DMS153 (cell line): Measurements from ENCODE around the gene SMPD3.
A peak's percentile ranks its signal among the peaks of the same experiment; 100 is the strongest.

ENCODE experiments used
- DNase-seq: peaks from one replicate; lab custom pipeline; 2025; lab: John Stamatoyannopoulos, UW

SMPD3 gene

DNA sequence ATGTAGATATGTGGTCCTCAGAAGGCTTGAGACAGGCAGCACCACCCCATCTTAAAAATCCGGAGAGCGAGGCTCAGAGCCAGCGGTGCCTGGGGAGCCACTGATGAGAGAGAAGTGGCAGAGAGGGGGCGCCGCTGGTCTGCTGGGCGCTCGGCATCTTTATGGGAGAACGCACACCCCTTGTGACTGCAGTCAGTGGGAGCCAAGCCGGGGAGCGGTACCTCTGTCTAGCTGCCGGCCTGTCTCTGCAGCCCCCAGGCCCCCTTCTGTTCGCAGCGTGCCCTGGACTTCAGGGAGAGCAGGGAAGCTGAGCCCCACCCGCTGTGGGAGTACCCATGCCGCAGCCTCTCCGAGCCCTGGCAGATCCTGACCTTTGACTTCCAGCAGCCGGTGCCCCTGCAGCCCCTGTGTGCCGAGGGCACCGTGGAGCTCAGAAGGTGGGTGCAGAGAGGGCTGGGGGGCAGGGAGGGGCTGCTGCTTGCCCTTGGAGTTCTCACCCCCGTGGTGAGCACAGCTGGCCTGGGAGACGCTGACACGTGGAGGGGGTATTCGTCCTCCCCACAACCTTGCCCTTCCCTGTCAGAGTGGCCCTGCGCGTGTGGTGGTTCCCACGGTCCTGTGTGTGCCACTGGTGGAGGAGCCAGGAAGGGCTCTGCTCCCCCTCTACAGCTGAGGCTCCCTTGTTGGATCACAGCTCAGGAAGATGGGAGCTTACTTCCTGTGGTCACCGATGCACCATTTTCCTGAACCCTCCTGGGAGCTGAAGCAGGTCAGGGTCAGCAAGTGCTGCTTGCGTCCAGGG, 92.7 kb downstream of the SMPD3 start:
- DNase-seq = no peak

DNA sequence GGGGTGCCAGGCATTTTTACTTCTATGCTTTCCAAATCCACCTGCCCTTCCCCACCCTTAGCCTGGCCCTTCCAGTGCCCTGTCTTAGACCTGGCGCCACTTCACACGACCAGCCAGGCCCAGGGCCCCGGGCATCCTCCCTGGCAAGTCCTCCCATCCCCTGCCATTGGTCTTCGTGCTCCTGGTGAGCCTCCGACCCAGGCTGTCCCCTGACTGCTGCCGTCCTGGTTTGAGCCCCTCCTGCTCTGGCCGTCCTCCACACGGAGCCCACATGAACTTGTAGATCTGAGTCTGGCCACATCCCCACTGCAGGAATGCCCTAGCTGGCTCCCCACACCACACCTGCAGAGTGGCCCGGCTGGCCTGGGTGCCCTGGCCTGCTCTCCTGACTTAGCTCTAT, 93.5 kb downstream of the SMPD3 start:
- DNase-seq = no peak

DNA sequence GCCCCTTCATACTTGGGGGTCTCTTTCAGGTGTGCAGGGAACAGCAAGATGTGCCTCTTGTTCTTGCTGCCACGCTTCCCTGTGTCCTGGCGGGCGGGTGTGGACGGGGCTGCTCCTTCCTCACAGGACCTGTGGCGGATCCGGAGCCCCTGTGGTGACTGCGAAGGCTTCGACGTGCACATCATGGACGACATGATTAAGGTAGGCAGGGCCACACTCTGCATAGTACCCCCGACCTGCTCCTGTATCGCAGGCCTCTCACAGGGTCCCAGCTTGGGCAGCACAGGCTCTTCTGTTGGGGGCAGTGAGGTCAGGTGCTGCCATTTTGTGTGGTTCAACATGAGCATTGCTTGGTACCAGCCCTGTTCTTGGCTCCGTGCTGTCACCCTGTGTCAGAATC, 94.9 kb downstream of the SMPD3 start:
- DNase-seq = no peak

DNA sequence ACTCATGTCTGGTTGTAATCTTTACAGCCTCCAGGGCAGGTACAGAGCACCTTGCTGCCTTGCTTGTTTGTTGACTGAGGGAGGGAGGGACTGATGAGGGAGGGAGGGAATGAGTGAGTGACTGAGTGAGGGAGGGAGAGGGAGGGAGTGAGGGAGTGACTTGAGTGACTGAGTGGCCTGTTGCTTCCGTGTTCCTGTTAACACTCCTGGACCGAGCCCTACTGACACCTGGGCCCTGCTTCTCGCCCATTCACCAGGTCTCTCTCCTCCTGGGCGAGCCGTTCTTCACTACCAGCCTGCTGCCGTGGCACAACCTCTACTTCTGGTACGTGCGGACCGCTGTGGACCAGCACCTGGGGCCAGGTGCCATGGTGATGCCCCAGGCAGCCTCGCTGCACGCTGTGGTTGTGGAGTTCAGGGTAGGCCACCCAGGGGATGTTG, 96.3 kb downstream of the SMPD3 start:
- DNase-seq = peak; percentile 88

DNA sequence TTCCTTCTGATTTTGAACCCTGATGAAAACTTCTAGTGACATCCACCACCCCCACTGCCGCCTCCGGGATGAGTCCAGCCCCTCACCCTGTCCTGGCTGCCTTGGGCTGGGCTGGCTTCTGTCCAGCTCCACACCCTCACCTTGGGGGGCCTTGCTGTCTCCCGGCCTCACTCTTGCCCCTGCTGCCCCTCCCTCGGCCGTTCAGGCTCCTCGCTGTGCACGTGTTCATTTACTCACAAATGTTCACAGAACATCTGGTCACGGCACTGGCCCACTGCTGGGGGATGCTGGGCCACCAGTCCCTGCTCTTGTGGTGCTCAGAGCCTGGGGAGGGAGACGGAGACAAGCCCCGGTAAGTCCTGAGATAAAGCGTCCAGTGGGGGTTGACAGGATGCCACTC, 96.8 kb downstream of the SMPD3 start:
- DNase-seq = no peak

DNA sequence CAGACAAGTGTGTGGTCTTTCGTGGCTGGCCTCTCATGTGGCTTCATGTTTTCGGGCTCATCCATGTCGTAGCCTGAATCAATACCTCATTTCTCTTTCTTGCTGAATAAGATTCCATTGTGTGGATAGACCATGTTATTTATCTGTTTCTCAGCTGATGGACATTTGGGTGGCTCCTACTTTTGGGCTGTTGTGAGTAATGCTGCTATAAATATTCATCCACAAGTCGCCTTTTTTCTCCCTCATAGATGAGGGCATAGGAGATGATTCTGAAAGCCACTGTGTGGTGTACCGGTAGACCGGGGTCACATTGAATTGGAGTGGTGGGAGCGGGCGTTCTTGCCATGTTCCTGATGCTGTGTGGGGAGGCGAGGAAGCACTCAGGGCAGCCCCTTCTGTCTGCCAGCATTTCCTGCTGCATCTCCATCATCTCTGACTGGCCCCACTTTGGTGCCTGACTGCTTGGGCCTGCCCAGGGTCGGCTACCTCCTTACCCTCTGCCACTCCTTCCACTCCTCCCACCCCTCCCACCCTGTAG, 97.4 kb downstream of the SMPD3 start:
- no peak for DNase-seq

DNA sequence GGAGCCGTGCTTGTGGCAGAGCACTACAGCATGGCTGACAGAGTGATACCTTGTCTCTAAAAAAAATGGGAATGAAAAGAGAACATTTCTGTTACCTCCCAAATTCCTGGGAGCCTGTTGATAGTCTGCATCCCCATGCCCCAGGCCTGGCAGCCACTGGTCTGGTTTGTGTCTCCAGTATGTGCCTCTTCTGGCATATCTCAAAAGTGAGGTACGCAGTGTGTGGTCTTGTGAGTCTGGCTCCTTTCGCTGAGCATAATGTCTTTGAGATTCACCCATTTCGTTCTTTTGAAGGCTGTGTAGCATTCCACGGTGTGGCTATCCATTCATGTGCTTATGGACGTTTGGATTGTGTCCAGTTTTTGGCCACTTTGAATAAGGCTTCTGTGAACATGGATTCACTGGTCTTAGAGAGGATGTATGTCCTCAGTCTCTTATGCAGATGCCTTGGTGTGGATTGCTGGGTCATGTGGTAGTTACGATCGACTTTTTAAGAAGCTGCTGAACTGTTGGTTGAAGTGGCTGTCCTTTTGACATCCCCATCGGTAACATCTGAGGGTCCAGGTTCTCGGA, 98.4 kb downstream of the SMPD3 start:
- no peak for DNase-seq

DNA sequence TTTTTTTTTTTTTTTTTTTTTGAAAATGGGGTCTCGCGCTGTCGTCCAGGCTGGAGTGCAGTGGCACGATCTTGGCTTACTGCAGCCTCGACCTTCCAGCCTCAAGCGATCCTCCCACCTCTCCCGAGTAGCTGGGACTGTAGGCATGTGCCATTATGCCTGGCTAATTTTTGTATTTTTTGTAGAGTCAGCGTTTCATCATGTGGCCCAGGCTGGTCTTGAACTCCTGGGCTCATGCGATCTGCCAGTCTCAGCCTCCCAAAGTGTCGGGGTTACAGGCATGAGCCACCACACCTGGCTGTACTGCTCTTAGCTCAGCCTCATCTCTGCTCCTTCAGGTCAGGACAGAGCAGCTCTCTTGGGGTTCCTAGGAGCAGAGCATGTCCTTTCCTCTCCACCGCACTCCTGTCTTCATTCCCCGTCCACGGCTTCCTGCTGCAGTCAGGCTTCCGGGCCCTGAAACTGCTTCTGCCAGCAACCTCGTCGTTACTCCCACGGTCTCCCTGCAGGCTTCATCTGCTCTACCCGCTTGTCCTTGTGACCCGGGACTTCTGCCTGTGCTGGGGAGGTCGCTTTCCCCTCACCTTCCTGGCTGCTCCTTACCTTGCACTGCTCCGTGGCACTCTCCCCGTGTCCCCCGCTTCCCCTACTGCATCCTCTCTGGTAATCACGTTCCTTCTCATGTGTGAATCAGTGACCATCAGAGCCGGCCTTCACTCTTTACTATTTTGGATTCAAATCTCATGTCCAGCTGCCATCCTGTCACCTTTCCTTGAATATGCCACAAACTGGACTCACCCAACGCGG, 99.5 kb downstream of the SMPD3 start:
- DNase-seq = no peak

DNA sequence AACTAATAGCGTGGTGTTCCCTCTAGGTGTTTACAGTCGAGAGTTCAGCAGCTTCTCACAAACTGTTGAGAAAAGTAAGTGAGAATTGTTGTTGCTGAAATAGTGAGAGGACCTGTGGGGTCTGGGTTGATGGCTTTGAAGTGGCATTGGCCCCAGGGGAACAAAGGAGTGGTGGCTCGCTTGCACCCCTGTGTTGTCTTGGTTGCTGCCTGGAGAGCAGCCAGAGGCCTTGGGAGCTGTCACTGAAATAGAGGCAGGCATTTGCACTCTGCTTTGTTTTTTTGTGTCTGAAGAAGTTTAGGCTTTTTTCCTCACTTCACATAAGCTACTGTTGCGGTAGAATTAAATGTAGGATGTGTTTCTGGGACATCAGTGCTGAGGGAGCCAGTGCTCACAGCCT, 100.7 kb downstream of the SMPD3 start:
- no peak for DNase-seq

DNA sequence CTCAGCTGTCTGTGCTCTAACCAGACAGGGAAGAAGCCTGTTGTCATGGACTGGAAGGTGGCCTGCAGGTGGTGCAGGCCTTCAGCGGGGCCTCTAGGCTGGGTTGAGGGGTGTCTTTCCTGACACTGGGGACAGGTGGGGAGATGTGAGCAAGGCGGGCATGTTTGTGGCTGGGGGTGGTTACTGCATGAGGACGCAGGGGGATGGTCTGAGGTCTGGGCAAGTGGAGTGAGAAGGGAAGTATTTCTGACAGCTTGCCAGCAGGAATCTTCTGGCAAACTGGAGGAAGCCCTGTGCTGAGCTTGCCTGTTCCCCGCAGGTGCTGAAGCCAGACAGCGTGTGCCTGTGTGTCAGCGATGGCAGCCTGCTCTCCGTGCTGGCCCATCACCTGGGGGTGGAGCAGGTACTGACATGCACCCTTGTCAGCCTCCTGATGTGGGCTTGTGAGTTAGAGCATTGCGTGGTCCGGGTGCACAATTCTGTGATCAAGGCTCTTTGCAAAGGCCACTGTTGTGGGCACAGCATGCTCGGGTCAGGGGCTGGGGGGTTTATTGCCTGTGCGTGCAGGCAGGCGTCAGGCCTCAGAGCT, 101.3 kb downstream of the SMPD3 start:
- DNase-seq = no peak

DNA sequence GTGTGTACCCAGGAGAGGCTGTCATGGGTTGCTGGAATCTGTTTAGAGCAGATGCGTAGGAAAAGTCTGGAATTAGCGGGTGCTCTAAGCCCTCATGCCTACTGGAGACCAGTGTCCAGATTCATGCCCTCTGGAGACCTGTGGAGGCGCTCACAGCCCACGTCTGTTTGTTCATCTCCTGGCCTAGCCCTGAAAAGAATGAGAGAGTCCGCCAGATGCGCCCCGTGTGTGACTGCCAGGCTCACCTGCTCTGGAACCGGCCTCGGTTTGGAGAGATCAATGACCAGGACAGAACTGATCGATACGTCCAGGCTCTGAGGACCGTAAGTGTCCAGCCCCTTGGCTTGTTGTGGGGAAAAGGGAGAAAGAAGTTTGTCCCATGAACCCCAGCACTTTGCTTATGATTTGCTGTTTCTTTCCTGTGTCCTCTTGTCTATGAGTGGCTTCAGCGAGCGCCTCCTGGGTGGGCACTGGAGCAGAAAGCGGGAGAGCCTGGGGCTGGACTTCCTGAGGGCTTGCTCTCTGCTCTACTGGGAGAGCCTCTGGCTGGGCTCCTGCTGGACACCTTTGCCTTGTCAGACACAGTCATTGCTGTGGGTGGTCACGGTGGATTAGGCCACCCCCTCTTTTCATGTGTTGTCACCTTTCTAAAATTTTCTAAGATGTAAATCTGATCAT, 102.2 kb downstream of the SMPD3 start:
- DNase-seq = no peak

DNA sequence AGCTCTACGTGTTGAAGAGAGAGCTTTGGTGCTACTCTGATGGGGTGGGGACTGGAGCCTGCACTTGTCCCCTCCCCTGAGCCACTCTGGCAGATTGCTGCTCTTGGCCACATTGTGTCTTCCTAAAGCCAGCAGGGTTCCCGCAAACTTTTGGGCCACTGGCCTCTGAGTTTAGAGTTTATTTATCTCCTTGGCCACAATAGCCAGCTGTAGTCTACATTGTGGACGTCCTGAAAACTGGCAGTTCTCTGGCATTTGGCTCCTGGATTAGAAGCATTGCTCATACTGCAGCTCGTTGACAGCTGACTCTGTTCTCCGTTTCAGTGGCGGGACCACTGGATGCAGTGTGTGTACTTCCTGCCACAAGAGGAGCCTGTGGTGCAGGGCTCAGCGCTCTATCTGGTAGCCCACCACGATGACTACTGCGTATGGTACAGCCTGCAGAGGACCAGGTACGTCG, 102.9 kb downstream of the SMPD3 start:
- DNase-seq = no peak

DNA sequence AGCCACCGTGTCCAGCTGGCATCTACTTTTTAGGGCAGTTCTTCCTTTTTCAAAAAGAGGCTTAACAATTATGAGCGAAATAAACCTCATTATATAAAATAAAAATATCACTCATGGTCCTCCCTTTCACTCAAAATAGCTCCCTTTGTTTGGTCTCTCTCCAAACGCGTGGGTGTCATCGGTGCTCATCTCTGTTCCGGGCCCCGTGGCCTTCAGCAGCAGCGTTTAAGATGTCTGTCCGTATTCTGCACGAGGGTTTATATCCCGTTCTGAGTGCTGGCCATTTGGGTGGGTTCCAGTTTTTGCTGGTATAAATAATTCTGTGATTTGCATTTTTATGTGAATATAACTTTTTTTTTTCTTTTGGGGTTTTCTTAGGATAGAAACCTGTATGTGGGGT, 104.1 kb downstream of the SMPD3 start:
- no peak for DNase-seq

DNA sequence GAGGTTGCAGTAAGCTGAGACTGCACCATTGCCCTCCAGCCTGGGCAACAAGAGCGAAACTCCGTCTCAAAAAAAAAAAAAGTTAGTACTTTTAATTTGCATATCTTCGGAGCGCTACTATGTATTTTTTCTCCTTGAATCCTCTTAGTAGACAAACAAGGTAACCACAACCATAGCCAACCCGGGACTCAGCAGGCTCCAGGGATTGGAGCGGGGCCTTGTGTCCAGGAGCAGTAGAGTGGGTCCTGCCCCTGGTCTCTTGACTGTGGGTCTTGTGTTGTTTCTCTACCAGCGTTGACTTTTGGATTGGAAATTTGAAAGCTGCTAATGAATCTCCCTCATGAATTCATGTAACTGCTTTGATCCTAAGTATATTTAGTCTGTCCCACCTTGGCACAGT, 105.2 kb downstream of the SMPD3 start:
- DNase-seq = no peak

DNA sequence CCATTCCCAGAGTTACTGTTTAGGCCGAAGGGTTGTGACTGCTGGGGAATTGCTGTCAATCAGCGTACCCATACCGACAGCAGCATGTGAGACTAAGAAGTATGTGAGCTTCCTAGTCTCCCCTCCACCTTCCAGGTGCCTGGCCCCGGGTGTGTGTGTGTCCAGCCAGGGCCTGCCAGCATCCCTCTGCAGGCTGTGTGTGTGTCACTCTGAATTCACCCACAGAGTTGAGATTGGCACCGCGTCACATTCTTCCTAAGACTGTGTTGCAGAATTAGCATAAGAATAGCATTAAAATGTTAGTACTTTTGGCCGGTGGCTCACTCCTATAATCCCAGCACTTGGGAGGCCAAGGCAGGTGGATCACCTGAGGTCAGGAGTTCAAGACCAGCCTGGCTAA, 105.7 kb downstream of the SMPD3 start:
- no peak for DNase-seq

DNA sequence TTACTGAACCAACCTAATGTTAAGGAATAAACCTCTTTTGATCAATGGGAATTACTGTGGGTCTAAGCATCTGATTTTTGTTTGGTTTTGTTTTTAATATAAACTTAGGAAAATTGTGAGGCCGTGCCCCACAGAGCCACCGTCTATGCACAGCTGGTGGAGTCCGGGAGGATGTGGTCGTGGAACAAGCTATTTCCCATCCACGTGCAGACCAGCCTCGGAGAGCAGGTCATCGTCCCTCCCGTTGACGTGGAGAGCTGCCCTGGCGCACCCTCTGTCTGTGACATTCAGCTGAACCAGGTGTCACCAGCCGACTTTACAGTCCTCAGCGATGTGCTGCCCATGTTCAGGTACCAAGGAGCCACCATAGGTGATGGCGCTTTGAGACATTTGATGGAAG, 109.1 kb downstream of the SMPD3 start:
- no peak for DNase-seq

DNA sequence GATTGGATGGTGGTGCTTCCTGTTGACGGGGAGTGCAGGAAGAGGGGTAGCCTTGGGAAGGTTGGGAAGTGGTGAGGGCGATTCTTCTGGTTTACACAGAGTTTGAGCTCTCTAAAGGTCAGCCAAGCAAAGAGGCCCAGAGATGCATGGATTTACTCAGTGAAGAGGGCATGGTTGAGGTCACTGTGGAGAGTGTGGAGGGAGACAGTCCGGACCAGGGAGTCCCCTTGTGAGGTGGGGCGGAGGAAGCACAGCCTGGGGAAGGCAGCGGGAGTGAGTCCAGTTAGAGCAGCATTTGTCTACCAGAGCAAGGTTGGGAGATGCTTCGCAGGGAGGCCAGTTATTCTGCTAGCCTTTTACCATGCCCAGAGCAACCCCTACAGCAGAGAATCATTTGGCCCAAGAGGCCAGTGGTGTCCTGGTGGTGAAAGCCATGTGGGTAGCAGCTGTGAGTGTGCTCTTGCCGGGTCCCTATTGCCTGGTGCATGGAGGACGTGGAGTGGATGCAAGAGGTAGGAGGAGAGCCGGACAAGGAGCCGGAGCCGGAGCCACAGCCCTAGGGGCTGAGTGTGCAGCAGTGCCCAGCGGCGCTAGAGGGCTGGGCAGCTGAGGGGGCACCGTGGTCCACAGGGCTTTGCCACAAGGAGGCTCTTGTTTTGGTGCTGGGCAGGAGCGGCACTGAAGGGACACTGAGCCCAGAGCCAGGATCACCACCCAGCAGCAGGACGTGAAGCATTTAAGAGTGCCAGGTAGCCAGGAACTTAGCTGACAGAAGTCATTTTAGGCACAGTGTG, 109.8 kb downstream of the SMPD3 start:
- no peak for DNase-seq

DNA sequence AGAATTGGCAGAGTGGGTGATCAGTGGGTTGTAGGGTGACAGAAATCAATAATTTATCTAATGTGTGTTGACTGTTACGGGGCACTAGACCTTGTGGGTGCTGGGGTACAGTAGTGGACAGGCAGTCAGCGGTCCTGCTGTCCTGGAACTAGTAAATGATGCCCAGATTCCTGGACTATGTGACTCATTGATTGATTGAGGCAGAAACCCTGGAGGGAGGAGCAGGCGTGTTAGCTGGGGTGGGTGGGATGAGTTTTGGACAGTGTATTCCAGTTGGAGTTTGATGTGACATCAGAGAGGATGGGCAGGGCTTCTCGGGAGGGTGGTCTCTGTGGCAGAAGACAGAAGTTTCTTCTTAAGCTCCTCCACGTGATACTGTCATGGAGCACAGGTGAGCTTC, 113.1 kb downstream of the SMPD3 start:
- no peak for DNase-seq

DNA sequence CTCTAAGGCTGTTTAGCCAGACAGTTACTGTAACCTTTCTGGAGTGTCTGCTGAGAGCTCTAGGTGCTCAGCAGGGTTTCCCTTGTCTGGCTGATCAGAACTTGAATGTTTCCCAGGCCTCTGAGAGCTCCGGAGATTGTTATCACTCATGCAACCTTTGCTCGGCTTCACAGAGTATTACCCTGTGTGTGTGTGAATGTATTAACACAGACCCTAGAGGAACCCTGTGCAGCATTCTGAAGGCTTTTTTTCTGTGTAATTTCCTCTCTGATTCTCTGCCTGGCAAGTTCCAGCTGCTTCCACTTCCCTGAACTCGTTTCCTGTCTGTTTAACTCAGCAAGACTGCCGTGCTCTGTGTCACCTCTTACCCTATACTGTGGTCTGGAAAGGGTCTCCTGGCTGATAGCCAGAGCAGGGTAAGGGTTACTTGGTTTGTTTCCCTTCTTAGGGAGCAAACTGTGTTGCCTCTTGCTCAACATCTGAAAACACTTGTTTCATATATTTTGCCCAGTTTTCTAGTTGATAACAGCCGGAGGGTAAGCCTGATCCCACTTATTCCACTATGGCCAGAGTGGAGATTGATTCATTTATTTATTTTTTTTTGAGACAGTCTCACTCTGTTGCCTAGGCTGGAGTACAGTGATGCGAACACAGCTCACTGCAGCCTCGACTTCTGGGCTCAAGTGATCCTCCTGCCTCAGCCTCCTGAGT, 115.7 kb downstream of the SMPD3 start:
- DNase-seq = no peak

DNA sequence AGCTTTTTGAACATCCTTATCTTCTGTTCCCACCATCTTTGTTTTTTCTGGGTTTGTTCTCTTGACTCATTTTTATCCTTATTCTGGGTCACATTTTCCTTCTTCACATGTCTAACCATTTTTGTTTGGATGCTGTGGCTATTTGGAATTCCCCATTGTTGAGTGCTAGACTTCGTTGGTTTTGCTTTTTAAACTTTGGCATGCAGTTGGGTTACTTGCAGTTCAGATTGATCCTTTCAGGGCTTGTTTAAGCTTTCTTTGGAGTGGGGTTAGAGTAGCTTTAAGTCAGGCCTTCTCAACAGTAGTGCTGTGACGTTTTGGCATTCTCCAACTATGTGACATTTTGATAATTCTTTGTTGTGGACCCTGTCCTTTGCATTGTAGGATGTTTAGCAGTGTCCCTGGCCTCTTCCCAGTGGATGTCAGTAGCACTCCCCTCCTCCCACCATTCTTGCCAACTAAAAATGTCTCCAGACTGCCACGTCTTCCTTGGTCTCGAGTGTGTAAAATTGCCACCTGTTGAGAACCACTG, 116.4 kb downstream of the SMPD3 start:
- no peak for DNase-seq
